NCI-H1930 (cell line): ENCODE measurements around the gene TNFRSF4.
"Not testable (repeated sequence)": the region's sequence is repeated elsewhere in the genome, so short reads cannot be mapped to it uniquely, and the experiment has no call there.

Experiments used
- DNase-seq, 2 experiments: peaks; one replicate each; lab custom pipeline; 2025; lab: John Stamatoyannopoulos, UW

The TNFRSF4 gene

GRCh38 chr1:1182491-1183220 is 31.3 kb downstream of the TNFRSF4 start:
- no peak for DNase-seq

DNA sequence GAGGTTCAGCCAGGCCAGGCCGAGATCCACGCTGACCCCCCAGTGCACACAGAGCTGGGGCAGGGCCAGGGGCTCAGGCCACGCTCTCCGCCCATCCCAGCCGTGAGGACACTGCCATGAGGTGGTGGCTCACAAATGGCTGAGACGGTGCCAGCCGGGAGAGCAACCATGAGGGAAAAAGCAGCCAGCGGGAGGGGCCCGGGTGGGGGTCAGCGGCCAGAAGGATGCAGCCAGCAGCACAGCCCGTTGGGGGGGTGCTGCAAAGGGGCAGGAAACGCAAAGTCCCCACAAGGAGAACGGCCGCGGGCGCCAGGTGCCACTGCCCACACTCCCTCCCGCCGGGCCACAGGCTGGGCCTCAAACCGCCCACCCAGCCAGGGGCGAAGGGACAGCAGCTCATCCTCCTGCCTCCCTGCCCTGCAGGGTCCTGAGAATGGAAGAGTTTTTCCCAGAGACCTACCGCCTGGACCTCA is 32.0 kb downstream of the TNFRSF4 start:
- DNase-seq = no peak

DNA sequence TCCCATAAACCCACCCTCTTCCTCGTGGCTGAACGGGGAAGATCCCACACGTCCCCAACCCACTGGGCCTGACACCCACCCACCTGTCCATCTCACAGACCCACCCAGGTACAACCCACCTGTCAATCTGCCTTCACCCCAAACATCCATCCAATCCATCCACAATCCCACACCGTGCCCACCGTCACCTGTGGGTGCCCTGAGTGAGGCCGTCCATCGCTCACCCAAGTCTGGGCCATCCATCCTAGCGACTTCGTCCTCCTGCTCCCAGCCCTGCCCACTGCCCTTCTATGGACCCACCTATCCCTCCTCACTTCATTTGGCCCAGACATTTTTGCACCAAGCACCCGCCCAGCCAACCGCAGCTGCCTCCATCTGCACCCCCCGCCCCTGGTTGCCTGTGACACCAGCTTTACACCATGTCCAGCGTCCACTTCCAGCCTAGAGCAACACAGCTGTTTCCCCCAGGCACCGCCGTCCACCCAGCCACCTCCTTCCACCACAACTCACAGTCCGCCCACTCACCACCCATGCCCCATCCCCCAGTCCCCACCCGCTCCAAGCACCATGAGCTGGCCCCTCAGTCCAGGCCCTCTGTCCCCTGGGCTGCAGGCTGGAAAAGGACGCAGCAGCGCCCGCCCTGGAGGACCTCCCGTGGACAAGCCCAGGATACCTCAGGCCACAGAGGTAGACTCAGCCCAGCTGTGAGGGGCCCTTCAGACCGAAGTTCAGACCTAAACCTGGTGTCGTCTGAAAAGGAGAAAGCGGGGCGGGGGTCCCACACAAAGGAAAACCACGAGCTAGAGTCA is 32.6 kb downstream of the TNFRSF4 start:
- DNase-seq = no peak

DNA sequence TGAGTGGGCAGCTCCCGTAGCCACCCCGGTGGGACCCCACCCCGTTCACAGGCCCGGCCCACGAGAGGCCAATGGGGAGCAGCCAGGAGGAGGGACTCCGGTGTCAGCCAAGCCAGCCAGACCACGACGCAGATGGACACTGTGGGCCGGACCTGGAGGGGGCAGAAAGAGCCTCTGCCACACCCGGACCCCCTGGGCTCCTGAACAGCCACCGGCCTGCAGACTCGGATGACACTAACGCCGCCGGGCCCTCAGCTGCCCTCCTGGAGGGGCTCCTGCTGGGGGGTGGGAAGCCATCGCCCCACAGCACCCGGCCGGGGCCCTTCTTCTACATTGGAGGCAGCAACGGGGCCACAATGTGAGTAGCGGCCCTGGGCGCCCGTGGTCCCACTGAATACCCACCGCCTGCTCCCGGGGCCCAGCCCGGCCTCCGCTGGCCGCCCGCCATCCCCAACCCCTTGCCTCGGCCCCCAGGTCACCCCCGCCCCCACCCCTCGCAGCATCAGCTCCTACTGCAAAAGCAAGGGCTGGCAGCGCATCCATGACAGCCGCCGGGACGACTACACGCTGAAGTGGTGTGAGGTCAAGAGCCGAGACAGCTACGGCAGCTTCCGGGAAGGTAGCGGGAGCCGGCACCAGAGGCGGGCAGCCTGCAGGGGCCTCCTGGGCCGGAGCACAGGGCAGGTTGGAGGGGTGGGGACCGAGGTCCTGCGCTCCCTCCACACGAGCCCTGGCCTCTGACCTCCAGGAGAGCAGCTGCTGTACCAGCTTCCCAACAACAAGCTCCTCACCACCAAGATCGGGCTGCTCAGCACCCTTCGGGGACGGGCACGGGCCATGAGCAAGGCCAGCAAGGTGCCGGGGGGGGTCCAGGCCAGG is 33.7 kb downstream of the TNFRSF4 start:
- DNase-seq = no peak

- no peak for DNase-seq
Observed at GRCh38 chr1:1179346-1179982, 34.5 kb downstream of the TNFRSF4 start.

GRCh38 chr1:1178794-1179331 is 35.1 kb downstream of the TNFRSF4 start:
- DNase-seq = no peak

DNA sequence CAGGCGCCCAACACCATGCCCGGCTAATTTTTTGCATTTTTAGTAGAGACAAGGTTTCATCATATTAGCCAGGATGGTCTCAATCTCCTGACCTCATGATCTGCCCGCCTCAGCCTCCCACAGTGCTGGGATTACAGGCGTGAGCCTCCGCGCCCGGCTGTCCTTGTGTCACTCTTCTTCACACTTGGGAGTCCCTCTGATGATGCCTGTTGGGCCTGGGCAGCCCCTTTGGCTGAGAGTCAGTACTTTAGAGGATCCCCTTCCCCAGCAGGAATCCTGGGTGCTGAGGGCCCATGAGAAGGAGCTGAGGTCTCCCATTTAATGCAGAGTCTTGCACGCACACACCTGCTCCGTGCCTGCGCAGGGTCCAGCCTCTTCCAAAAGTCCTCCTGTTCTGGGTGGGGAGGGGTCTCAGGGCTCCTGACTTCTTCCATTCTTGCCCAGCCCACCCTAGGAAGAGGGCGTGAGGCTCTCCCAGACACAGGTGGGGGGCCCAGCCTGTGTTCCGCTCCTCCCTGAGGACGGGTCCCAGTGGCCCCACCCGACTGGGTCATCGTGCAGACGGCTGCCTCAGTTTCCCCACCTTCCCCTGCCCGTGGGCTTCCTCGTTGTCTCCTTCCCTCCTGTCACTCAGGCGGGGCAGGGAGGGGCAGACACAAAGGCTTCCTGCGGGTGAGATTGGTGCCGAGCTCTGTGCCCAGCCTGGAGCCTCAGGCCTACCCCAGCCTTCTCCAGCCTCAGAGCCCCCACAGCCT is 36.3 kb downstream of the TNFRSF4 start:
- DNase-seq = no peak

- DNase-seq = no peak
Observed at GRCh38 chr1:1176931-1177330, 37.0 kb downstream of the TNFRSF4 start.

GRCh38 chr1:1176063-1176761 is 37.7 kb downstream of the TNFRSF4 start:
- not testable (repeated sequence) for DNase-seq

DNA sequence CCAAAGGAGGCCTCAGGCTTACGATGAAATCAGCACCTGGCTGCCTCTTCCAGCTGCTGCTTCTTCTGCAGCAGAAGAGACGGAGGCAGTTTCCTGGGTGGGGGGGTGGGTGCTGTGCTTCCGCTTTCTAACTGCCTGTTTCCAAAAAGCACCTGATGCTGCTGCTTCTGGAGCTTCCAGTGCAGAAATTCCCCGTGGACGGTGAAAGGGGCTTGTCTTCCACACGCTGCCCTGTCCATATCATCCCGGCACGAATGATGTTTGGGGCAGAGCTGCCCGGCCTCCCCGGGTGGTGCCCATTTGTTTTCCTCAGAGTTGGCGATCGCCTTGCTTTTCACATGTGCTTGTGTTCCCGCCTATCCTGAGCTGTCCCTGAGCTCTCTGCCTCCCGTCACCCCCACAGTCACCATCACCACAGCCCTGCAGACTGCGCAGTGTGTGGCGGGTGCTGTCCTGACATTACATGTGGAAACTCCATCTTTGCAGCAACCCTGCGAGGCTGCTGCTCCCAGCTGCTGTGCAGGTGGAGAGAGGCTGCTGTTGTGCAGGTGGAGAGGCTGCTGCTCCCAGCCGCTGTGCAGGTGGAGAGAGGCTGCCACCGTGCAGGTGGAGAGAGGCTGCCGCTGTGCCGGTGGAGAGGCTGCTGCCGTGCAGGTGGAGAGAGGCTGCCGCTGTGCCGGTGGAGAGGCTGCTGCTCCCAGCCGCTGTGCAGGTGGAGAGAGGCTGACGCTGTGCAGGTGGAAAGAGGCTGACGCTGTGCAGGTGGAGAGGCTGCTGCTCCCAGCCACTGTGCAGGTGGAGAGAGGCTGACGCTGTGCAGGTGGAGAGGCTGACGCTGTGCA is 38.5 kb downstream of the TNFRSF4 start:
- DNase-seq = no peak

DNA sequence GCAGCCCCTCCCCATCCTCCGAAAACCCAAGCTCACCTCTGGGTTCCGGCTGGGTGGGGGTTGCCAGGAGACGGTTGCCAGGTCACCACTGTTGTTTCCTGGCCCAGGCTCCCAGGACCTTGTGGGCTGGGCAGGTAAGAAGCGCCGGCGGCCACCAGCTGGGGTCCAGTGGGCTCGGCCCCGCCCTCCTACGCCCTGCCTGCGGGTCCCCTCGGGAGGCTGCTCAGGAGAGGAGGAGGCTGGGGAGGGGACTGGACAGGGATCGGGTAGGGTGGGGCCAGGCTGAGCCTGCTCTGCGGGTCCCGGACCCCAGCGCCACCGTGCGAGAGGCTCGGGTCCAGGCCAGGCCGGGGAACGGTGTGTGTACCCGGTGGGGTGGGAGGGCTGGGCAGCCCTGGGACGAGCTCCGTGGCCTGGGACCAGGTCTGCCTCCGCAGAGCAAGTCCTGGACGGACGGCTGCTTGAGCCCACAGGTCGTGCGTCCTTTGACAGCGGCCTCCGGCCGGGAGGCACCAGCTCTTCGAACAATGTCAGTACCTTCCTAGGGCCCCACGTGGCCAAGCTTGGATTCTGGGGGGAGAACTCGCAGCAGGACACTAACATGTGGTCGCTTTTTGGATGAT is 40.0 kb downstream of the TNFRSF4 start, which contains the start of gene TTLL10:
TTLL10 (plus strand) TSS at position 88 of the 623 bp plus-strand sequence. CDS start 5,336 bp downstream, outside the sequence.
- no peak for DNase-seq

DNA sequence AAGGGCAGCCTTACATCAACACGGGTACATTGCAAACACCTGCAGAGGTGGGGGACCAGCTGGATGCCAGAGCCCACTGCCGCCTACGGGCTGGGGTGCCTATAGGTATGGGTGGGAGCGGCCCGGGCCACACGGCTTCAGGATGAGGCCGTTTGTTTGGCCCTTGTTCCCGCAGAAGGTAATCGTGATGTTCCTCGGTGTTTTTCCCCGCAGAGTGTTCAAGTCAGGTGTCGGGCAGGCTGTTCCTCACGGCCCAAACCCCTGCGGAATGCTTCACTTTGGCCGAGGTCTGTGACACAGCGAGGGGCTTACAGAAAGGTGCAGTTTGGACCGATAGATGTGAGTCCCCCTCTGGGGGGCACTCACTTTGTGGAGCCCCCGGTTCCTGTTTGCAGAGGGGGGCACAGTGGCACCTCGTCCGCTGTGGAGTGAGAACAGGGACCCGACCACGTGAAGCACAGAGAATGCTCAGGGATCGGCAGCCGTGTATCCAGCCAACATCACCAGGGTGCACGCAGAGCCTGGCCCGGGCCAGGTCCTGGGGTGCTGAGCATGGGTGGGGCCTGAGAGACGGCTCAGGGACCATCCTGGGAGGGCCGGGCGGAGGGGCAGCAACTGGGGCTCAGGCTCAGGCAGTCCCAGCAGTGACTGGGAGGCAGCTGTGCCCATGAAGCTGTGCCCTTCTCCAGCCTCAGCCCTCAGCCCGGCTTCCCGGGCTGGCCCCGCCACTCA is 40.7 kb downstream of the TNFRSF4 start:
- DNase-seq = no peak

DNA sequence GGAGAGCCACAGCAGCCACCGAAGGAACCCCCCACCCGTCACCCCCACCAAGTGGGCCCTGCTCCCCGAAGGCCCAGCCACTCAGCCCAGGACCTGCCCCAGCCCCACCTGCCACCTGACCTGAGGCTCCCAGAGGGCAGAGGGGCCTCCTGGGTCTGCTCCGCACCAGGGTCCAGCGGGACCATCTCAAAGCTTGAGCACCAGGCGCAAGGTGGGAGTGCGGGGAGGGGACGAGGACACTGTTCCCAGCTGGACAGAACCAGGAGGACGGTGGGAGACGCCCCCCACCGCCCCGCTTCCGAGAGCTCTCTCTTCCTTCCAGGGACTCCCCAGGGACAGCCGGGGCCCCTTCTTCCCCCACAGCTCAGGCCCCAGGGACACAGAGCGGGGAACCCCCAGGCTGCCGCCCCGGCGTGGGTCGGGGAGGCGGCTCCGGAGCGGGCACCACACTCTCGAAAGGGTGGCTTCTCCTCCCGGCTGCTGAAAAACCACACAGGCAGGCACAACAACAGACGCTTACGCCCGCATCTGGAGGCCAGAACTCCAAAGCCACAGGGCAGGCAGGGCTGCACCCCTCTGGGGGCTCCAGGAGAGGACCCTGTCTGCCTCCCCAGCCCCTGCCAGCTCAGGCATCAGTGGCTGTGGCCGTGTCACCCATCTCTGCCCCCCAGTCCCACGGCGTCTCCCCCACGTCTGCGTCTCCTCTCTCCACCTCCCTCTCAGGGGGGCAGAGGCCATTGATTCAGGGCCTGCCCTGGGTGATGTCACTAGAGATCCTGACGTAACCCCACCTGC is 42.2 kb downstream of the TNFRSF4 start:
- no peak for DNase-seq

GRCh38 chr1:1171161-1171545 is 42.8 kb downstream of the TNFRSF4 start:
- DNase-seq = no peak

GRCh38 chr1:1170215-1171091 is 43.5 kb downstream of the TNFRSF4 start:
- DNase-seq = no peak
